ENCODE results near the gene NLN.

The NLN gene

GRCh38 chr5:65760504-65761275 lies 38.7 kb downstream of the NLN start:
- Histone ChIP-seq H3K4me3 (ENCODE audit: low read length, poor library complexity, severe bottlenecking) (no peak overlapping the region), H3K4me2 (ENCODE audit: low read depth, low read length, poor library complexity, severe bottlenecking) (no peak overlapping the region), H2AFZ (ENCODE audit: low read length) (no peak overlapping the region), H3K9me3 (ENCODE audit: insufficient read depth, low read depth, low read length) (no peaks in the 10 kb centered on the region), H3K9ac (ENCODE audit: low read depth, low read length, poor library complexity, severe bottlenecking) (no peak overlapping the region), H3K36me3 (ENCODE audit: insufficient read depth, low read length) (peaks cover 8% of the 10 kb centered on the region; the same call in 1 of the 2 replicates), H3K27me3 (ENCODE audit: insufficient read depth, low read length, poor library complexity, severe bottlenecking) (no peaks in the 10 kb centered on the region), H3F3A (ENCODE audit: low read depth) (no peaks in the 10 kb centered on the region), H3K79me2 (ENCODE audit: insufficient read depth, low read length) (no peaks in the 10 kb centered on the region), H4K20me1 (ENCODE audit: insufficient read depth, low read length, poor library complexity, severe bottlenecking) (no peaks in the 10 kb centered on the region), H3K4me1 (ENCODE audit: insufficient read depth, low read length, poor library complexity, severe bottlenecking) (no peaks in the 10 kb centered on the region), H3K9me2 (replicated peaks; ENCODE audit: low read depth, low read length) (no peaks in the 10 kb centered on the region)
- TF ChIP-seq CTCF (conservative IDR thresholded peaks at IDR 0.05; ENCODE audit: low read length): peak; percentile 53
- no peak for TF ChIP-seq EZH2phosphoT487 (IDR thresholded peaks at IDR 0.05; ENCODE audit: borderline replicate concordance)

- H4K20me1 ChIP-seq (ENCODE audit: insufficient read depth, low read length, poor library complexity, severe bottlenecking): no peaks in the 10 kb centered on the region
- TF ChIP-seq CTCF (conservative IDR thresholded peaks at IDR 0.05; ENCODE audit: low read length) (no peak), EZH2phosphoT487 (IDR thresholded peaks at IDR 0.05; ENCODE audit: borderline replicate concordance) (no peak)
- H3K9ac ChIP-seq (ENCODE audit: low read depth, low read length, poor library complexity, severe bottlenecking): no peak overlapping the region
These were observed 40.2 kb downstream of the NLN start for GRCh38 chr5:65762234-65762633.

GRCh38 chr5:65765582-65765981 lies 43.6 kb downstream of the NLN start:
- no peak for TF ChIP-seq CTCF (conservative IDR thresholded peaks at IDR 0.05; ENCODE audit: low read length)
- no peak for TF ChIP-seq EZH2phosphoT487 (IDR thresholded peaks at IDR 0.05; ENCODE audit: borderline replicate concordance)
- H3K36me3 ChIP-seq (ENCODE audit: insufficient read depth, low read length): no peaks in the 10 kb centered on the region

More at GRCh38 chr5:65762234-65762633, 40.2 kb downstream of the NLN start:
- H2AFZ ChIP-seq (ENCODE audit: low read length): no peak overlapping the region
- no peaks in the 10 kb centered on the region for H3K9me3 ChIP-seq (ENCODE audit: insufficient read depth, low read depth, low read length)
- H3K4me1 ChIP-seq (ENCODE audit: insufficient read depth, low read length, poor library complexity, severe bottlenecking): no peaks in the 10 kb centered on the region
- peaks cover 8% of the 10 kb centered on the region; the same call in 1 of the 2 replicates for H3K36me3 ChIP-seq (ENCODE audit: insufficient read depth, low read length)
- H3K27me3 ChIP-seq (ENCODE audit: insufficient read depth, low read length, poor library complexity, severe bottlenecking): no peaks in the 10 kb centered on the region
- H3K4me2 ChIP-seq (ENCODE audit: low read depth, low read length, poor library complexity, severe bottlenecking): no peak overlapping the region
- H3K9me2 ChIP-seq (replicated peaks; ENCODE audit: low read depth, low read length): no peaks in the 10 kb centered on the region
- no peaks in the 10 kb centered on the region for H3K79me2 ChIP-seq (ENCODE audit: insufficient read depth, low read length)
- H3K4me3 ChIP-seq (ENCODE audit: low read length, poor library complexity, severe bottlenecking): no peak overlapping the region
- H3F3A ChIP-seq (ENCODE audit: low read depth): no peaks in the 10 kb centered on the region

More at GRCh38 chr5:65765582-65765981, 43.6 kb downstream of the NLN start:
- Histone ChIP-seq H3K4me1 (ENCODE audit: insufficient read depth, low read length, poor library complexity, severe bottlenecking) (no peaks in the 10 kb centered on the region), H3K79me2 (ENCODE audit: insufficient read depth, low read length) (no peaks in the 10 kb centered on the region), H4K20me1 (ENCODE audit: insufficient read depth, low read length, poor library complexity, severe bottlenecking) (no peaks in the 10 kb centered on the region), H3F3A (ENCODE audit: low read depth) (no peaks in the 10 kb centered on the region), H3K4me3 (ENCODE audit: low read length, poor library complexity, severe bottlenecking) (no peak overlapping the region), H3K9me3 (ENCODE audit: insufficient read depth, low read depth, low read length) (no peaks in the 10 kb centered on the region), H3K9me2 (replicated peaks; ENCODE audit: low read depth, low read length) (no peaks in the 10 kb centered on the region), H3K4me2 (ENCODE audit: low read depth, low read length, poor library complexity, severe bottlenecking) (no peak overlapping the region), H2AFZ (ENCODE audit: low read length) (no peak overlapping the region), H3K27me3 (ENCODE audit: insufficient read depth, low read length, poor library complexity, severe bottlenecking) (no peaks in the 10 kb centered on the region), H3K9ac (ENCODE audit: low read depth, low read length, poor library complexity, severe bottlenecking) (no peak overlapping the region)
